ENCODE measurements around the gene INO80E. TPM values are rescaled to one million over a fixed set of nuclear protein-coding genes. Genes with fewer than 3 reads are reported as not detected.
A peak's percentile ranks its signal among the peaks of the same experiment; 100 is the strongest.

INO80E gene
- total and polyA plus RNA-seq, 2 of the 8 experiments (the other 6 are each of a cell fraction or from before 2014, with no cell fraction given): 43.0 to 91.2 TPM

GRCh38 chr16:29995324-29995910 lies 624 bp upstream of the INO80E start, which contains the start of gene HIRIP3 (continued):
- TF ChIP-seq CREB1 (IDR thresholded peaks at IDR 0.05) (no peak), YY1 (IDR thresholded peaks at IDR 0.05; ENCODE audit: low read depth, low read length) (peak; percentile 88), SIX5 (IDR thresholded peaks at IDR 0.05; ENCODE audit: low read depth, low read length) (no peak), TAF7 (optimal IDR thresholded peaks at IDR 0.05; ENCODE audit: borderline replicate concordance, low read depth, low read length) (peak; percentile 79), PHF8 (conservative IDR thresholded peaks at IDR 0.05; ENCODE audit: low read depth, low read length) (peak; percentile 71), RBBP5 (IDR thresholded peaks at IDR 0.05; ENCODE audit: borderline replicate concordance, low read depth, low read length) (no peak), POU5F1 (IDR thresholded peaks at IDR 0.05; ENCODE audit: low read depth, low read length) (no peak), BCL11A (IDR thresholded peaks at IDR 0.05; ENCODE audit: low read depth in 2 of 2, low read length in 2 of 2) (no peak), CBX5 (IDR thresholded peaks at IDR 0.05; ENCODE audit: low read depth, low read length) (no peak), CEBPB (IDR thresholded peaks at IDR 0.05; ENCODE audit: low read depth, low read length) (no peak), CBX8 (IDR thresholded peaks at IDR 0.05; ENCODE audit: borderline replicate concordance, low read depth, low read length) (no peak), TAF1 (IDR thresholded peaks at IDR 0.05; ENCODE audit: low read depth, low read length) (peak; percentile 78), GABPA (IDR thresholded peaks at IDR 0.05; ENCODE audit: borderline replicate concordance, insufficient read depth, low read length) (no peak), ATF3 (IDR thresholded peaks at IDR 0.05; ENCODE audit: insufficient read depth, low read depth, low read length) (no peak), NANOG (IDR thresholded peaks at IDR 0.05; ENCODE audit: insufficient read depth, low read depth, low read length, poor library complexity, severe bottlenecking) (no peak), SP4 (IDR thresholded peaks at IDR 0.05; ENCODE audit: low read length) (peak; percentile 42; the same call in 1 of the 2 replicates), TCF12 (IDR thresholded peaks at IDR 0.05; ENCODE audit: low read depth, low read length) (no peak)
- TF ChIP-seq, protein P1, sequence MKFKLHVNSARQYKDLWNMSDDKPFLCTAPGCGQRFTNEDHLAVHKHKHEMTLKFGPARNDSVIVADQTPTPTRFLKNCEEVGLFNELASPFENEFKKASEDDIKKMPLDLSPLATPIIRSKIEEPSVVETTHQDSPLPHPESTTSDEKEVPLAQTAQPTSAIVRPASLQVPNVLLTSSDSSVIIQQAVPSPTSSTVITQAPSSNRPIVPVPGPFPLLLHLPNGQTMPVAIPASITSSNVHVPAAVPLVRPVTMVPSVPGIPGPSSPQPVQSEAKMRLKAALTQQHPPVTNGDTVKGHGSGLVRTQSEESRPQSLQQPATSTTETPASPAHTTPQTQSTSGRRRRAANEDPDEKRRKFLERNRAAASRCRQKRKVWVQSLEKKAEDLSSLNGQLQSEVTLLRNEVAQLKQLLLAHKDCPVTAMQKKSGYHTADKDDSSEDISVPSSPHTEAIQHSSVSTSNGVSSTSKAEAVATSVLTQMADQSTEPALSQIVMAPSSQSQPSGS (IDR thresholded peaks at IDR 0.05; ENCODE audit: low read length): no peak; the same call in 1 of the 2 replicates
